ENCODE data around the gene FCRLB.
"Not testable (repeated sequence)": the region's sequence is repeated elsewhere in the genome, so short reads cannot be mapped to it uniquely, and the experiment has no call there.

- not testable (repeated sequence) for TF ChIP-seq CTCF (IDR thresholded peaks at IDR 0.05; ENCODE audit: low read length); EZH2 (IDR thresholded peaks at IDR 0.05; ENCODE audit: borderline replicate concordance, low read length)
These were observed 47.9 kb upstream of the FCRLB start for GRCh38 chr1:161673437-161673836.
